Hematopoietic multipotent progenitor cell treated with erythropoietin and hydrocortisone succinate and interleukin-3 and kit ligand, for 8 days (in vitro differentiated cells): Measurements from ENCODE around the gene GPS1.

Experiments
- DNase-seq: peaks from one replicate; pipeline ENCODE4 v3.0.0-alpha.2; 2015

GPS1 gene

GRCh38 chr17:82015311-82015971 is 36.3 kb upstream of the GPS1 start:
- DNase-seq, result no peak

GRCh38 chr17:82016061-82016874 is 35.4 kb upstream of the GPS1 start:
- DNase-seq, result no peak

- DNase-seq, result no peak
Observed at GRCh38 chr17:82016875-82017459, 34.7 kb upstream of the GPS1 start.

- DNase-seq, result no peak
Observed at GRCh38 chr17:82017612-82018151, 34.0 kb upstream of the GPS1 start.

DNA sequence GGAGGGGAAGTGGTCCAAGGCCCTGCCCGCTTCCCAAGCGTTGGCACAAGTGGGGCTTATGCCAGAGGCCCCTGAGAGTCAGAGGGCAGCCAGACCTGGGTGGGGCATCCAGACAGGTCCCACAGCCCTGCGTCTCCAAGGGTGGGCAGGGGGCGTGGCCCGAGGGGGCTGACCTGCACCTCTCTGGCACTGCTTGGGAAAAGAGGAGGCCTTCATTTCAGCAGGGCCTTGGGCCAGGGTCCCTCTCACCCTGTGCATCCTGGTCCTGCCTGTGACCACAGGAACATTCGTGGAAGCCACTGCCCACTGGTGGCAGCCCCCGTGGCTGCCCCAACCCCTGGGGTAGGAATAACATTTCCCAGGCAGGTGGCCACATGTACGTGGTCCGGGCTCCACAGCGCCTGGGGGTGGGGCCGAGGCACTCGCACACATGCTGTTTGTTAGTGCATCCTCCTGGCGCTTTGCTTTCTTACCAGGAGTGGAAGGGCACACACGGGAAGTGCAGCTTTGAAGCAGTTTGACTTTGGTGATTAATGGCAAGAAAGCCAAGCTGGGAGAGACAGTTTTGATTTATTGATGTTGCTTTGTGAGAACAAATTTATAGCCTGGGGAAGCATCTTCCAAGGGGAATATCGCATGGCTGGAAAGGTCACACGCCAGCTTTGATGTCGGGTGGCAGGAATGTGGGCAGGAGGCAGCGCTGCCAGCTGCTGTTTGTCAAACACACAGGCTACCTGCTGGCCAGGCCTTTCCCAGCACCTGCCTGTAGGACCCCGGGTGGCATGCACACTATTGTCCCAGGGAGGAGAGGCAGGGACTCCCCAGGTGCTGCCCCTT is 33.3 kb upstream of the GPS1 start:
- DNase-seq, result no peak

GRCh38 chr17:82018989-82019689 is 32.6 kb upstream of the GPS1 start:
- DNase-seq, result no peak

- peak; percentile 63 for DNase-seq
Observed at GRCh38 chr17:82019690-82020571, 31.8 kb upstream of the GPS1 start.

- no peak for DNase-seq
Observed at GRCh38 chr17:82020572-82021106, 31.1 kb upstream of the GPS1 start.

- peak; percentile 67 for DNase-seq
Observed at GRCh38 chr17:82021107-82021899, 30.4 kb upstream of the GPS1 start.

DNA sequence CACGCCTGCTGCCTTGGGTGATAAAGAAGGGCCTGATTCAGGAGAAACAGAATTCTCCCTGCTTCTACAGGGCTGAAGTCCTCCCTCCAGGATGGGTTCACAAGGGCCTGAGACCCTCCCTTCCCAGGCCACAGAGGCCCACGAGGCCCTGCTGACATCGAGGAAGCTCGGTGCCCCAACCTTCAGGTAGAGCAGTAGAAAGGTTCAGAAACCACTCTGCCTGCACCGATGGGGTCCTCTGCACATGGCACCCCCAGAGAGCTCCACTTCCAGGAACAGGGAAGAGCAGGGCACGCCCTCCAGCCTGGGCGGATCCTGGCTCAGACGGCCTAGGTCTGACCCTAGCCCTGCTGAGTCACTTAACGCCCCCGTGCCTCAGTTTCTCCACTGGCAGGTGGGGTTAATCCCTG is 29.8 kb upstream of the GPS1 start:
- peak; percentile 51 for DNase-seq

DNA sequence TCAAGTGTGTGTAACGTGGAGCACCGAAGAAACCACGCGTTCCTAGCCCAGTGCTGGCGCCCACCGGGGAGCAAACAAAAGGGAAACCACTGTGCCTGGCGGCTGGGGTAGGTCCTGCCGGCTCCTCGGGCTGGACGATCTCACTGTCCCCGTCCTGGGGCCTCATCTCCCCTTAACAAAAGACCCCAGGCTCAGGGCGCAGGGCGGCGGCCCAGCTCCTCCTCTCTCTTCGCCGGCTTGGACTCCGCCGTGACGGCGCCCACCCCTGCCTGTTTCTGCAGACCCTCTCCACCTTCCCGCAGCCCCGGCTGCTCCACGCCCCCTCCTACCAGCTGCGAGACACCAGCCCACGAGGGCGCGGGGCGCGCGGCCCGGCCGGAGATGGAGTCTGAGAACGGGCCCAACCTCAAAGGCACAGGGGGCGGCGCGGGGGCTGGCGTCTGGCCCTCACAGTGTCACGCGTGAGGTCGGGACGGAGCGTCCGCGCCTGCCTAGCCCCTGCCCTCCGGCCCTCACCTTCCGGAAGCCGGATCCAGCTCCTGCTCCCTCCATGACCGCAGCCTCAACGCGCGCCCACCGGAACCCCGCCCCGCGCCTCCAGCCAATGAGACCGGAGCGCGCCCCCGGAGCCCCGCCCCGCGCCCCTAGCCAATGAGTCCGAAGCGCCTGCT is 29.3 kb upstream of the GPS1 start, which contains the start of gene CENPX:
TSS of gene CENPX (minus strand) at position 569 of the 671 bp plus-strand sequence. CDS start at position 552, 17 bp downstream.
- DNase-seq, result no peak

DNA sequence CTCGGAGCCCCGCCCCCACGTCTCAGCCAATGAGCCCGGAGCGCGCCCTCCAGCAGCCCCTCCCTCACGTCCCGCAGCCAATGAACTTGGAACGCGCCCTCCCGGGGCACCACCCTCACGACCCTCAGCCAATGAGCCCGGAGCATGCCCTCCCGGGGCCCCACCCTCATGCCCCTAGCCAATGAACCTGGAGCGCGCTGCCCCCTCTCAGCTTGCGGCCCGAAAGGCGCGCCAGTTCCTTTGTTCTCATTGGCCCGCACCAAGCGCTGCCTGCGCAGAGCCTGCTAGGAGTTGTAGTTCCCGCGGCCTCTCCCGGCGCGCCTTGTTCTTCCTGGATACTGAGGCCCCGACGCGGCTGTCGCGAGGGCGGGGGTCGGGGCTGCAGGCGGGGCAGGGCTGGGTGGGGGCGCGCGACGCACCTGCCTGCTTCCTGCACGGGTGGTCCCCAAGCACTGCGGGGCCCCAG is 28.7 kb upstream of the GPS1 start, which contains the start of gene LRRC45:
TSS of gene LRRC45 (plus strand) at position 325 of the 466 bp plus-strand sequence. CDS start 339 bp downstream, outside the sequence.
- peak; percentile 99 for DNase-seq

- peak; percentile 27 for DNase-seq
Observed at GRCh38 chr17:82023447-82024241, 28.1 kb upstream of the GPS1 start.

- DNase-seq, result no peak
Observed at GRCh38 chr17:82024859-82025258, 26.8 kb upstream of the GPS1 start.

DNA sequence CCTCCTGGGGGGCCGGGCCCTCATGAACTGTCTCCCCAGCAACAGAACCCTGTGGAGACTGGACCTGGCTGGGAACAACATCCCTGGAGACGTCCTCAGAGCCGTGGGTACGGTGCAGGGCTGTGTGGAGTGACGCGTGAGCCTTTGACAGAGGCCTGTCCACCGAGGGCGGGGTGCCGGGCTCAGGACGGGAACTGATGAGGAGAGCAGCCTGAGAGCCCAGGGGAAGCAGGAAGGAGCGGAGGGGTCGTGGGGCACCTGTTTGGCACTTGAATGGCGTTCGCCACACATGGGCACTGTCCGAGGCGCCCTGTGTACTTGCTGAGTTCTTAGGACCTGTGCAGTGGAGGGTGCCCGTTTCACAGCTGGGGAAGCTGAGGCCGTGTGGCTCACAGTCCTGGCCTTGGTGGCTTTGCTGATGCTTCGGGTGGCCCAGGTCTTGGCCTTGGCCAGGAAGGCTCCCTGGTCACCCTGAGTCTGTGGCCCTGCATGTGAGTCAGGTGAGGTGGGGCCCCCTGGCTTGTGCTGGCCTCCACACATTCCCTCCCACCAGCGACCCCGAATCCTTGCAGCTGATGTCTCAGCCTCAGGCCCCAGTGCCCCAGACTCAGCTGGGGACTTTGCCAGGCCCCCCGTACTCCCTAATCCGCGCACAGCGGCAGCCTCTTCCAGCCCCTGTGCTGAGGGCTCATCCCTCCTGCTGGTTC is 26.1 kb upstream of the GPS1 start:
- DNase-seq, result no peak

DNA sequence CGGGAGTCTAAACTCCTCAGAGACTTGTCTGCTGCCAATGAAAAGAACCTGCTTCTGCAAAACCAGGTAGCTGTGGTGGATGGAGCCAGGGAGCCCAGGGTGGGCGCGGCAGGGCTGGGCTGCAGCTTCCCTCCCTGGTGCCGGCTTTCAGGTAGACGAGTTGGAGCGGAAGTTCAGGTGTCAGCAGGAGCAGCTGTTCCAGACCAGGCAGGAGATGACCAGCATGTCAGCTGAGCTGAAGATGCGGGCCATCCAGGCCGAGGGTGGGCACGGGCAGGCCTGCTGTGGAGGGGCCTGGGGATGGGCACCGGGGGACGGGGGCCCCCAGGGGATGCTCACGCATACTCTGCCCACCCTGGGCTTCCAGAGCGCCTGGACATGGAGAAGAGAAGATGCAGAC is 23.5 kb upstream of the GPS1 start:
- DNase-seq, result no peak

DNA sequence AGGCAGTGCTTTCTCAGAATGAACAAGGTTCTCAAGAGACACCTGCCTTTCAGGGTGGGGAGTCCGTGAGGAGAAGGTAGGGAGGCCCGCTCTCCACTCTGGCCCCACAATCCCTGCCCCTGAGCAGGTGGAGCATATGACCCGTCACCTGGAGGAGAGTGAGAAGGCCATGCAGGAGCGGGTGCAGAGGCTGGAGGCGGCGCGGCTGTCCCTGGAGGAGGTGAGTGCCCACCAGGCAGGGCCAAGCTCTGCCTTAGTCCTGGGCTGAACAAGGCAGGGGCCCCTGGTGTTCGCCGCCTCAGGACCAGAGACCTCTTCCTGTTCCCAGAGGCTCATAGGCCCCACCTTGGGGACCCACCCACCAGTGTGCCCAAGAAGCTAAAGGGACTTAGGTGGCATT is 22.7 kb upstream of the GPS1 start:
- DNase-seq, result no peak
